ENCODE results near the gene PRSS27. TPM values are rescaled to one million over a fixed set of nuclear protein-coding genes. Genes with fewer than 3 reads are reported as not detected.

PRSS27 gene
- total and polyA plus RNA-seq, 2 donors (not counting 3 experiments of a cell fraction or from before 2014, with no cell fraction given): 0.33 to 0.53 TPM

GRCh38 chr16:2713985-2714774, 5.8 kb downstream of the PRSS27 start:
- no peaks in the 10 kb centered on the region for H3K9me3 ChIP-seq (replicated peaks; ENCODE audit: control insufficient read depth, insufficient read depth, low read length)
- CTCF ChIA-PET: no interaction called here
- H3K9ac ChIP-seq (replicated peaks; ENCODE audit: extremely low read depth, insufficient read depth, low read length): no peak overlapping the region
- H3K4me1 ChIP-seq (ENCODE audit: control insufficient read depth, extremely low read depth, insufficient read depth, low read length): no peaks in the 10 kb centered on the region
- POLR2A ChIA-PET: no interaction called here
- H3K79me2 ChIP-seq (ENCODE audit: control insufficient read depth, insufficient read depth, low read length): no peaks in the 10 kb centered on the region
- H3K9me1 ChIP-seq (replicated peaks; ENCODE audit: control insufficient read depth, extremely low read depth, insufficient read depth, low read length): no peaks in the 10 kb centered on the region
- no peak for FAIRE-seq
- no peaks in the 10 kb centered on the region for H4K20me1 ChIP-seq (replicated peaks; ENCODE audit: control insufficient read depth, extremely low read depth, insufficient read depth, low read length)
- no peaks in the 10 kb centered on the region for H3K36me3 ChIP-seq (ENCODE audit: control insufficient read depth in 2 of 2, extremely low read depth in 1 of 2, insufficient read depth in 2 of 2, low read length in 2 of 2)
- TF ChIP-seq, protein P1, sequence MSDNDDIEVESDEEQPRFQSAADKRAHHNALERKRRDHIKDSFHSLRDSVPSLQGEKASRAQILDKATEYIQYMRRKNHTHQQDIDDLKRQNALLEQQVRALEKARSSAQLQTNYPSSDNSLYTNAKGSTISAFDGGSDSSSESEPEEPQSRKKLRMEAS (IDR thresholded peaks at IDR 0.05; ENCODE audit: insufficient read depth, insufficient read length): no peak
- TF ChIP-seq JUN (IDR thresholded peaks at IDR 0.05; ENCODE audit: borderline replicate concordance, insufficient read depth, insufficient read length, low read depth) (no peak), CTCF (IDR thresholded peaks at IDR 0.05; ENCODE audit: extremely low read depth in 1 of 2, insufficient read depth in 1 of 2, low read depth in 1 of 2, low read length in 2 of 2) (no peak), FOS (IDR thresholded peaks at IDR 0.05; ENCODE audit: borderline replicate concordance, insufficient read depth, low read length) (no peak), POLR2AphosphoS5 (IDR thresholded peaks at IDR 0.05; ENCODE audit: insufficient read depth, low read depth, low read length) (no peak), GATA2 (IDR thresholded peaks at IDR 0.05; ENCODE audit: insufficient read depth, insufficient read length, low read depth, low read length) (no peak), POLR2A (IDR thresholded peaks at IDR 0.05; ENCODE audit: low read depth, low read length) (no peak), MYC (IDR thresholded peaks at IDR 0.05; ENCODE audit: low read depth, low read length) (no peak)
- DNase-seq (ENCODE audit: low read depth, low spot score): no peak
- H3K4me3 ChIP-seq (replicated peaks in 1 of 3; ENCODE audit: insufficient read depth in 1 of 3, low read depth in 1 of 3, low read length in 3 of 3): no peak overlapping the region
- no TSS peak for BruUV-seq (replicated peaks)
- dilution Hi-C loops (cut with MboI; ENCODE audit: extremely low pct_ligation_motif_present, low sequenced_read_pairs): no loop called here
- intact Hi-C loops (cut with micrococcal nuclease): no loop called here
- H3K27ac ChIP-seq (ENCODE audit: insufficient read depth, low read depth, low read length): no peak overlapping the region
- no peaks in the 10 kb centered on the region for H3K27me3 ChIP-seq (ENCODE audit: control insufficient read depth in 2 of 2, insufficient read depth in 2 of 2, low read length in 2 of 2)
- no peak overlapping the region for H2AFZ ChIP-seq (ENCODE audit: low read depth, low read length)
- no peak overlapping the region for H3K4me2 ChIP-seq (ENCODE audit: insufficient read depth, low read length)

Data from endothelial cell of umbilical vein (primary cell).